Neuronal stem cell (in vitro differentiated cells): Measurements from ENCODE around the gene GBGT1.

ENCODE experiments used
- DNase-seq: peaks from one replicate; pipeline ENCODE4 v3.0.0-alpha.2; 2013; ENCODE audit warnings: low spot score
- H2AFZ ChIP-seq: one replicate; pipeline ENCODE4 v1.6.1; 2013; ENCODE audit warnings: mild to moderate bottlenecking, low read length, inconsistent platforms
- H2AK5ac ChIP-seq: 2 replicates; pipeline ENCODE4 v1.6.1; 2013; ENCODE audit warnings: low read depth, mild to moderate bottlenecking, inconsistent platforms, low read length, moderate library complexity, mixed read lengths
- H2BK120ac ChIP-seq: 2 replicates; pipeline ENCODE4 v1.6.1; 2013; ENCODE audit warnings: low read depth, mild to moderate bottlenecking, inconsistent platforms, low read length, moderate library complexity, mixed read lengths
- H2BK12ac ChIP-seq: one replicate; pipeline ENCODE4 v1.6.1; 2013; ENCODE audit warnings: low read length, inconsistent platforms
- H2BK15ac ChIP-seq: 2 replicates; pipeline ENCODE4 v1.6.1; 2013; ENCODE audit warnings: mild to moderate bottlenecking, low read length, inconsistent platforms, mixed read lengths
- H2BK5ac ChIP-seq: one replicate; pipeline ENCODE4 v1.6.1; 2013; ENCODE audit warnings: inconsistent platforms, mild to moderate bottlenecking, low read length, moderate library complexity
- H3K14ac ChIP-seq: one replicate; pipeline ENCODE4 v1.6.1; 2013; ENCODE audit warnings: low read length, inconsistent platforms
- H3K18ac ChIP-seq: 2 replicates; pipeline ENCODE4 v1.6.1; 2013; ENCODE audit warnings: low read length, inconsistent platforms
- H3K23ac ChIP-seq: 2 replicates; pipeline ENCODE4 v1.6.1; 2013; ENCODE audit warnings: low read depth, mild to moderate bottlenecking, mixed read lengths, low read length, inconsistent platforms; ENCODE audit not compliant: poor library complexity
- H3K27ac ChIP-seq: replicated peaks from 3 replicates; pipeline ENCODE4 v1.5.1; 2013; ENCODE audit warnings: low read length, inconsistent platforms
- H3K27me3 ChIP-seq, 3 experiments: 2 replicates each; pipeline ENCODE4 v1.6.1; 2013; ENCODE audit warnings: low read length in 3 of 3, mild to moderate bottlenecking in 2 of 3, inconsistent platforms in 1 of 3, low read depth in 1 of 3, mixed read lengths in 1 of 3, moderate library complexity in 1 of 3; ENCODE audit not compliant: control insufficient read depth in 3 of 3, insufficient read depth in 3 of 3
- H3K36me3 ChIP-seq, 2 donors: replicated peaks in 1 of 2; 2 replicates each; pipeline ENCODE4 v1.6.1; 2013; ENCODE audit warnings: low read length in 2 of 2; ENCODE audit not compliant: control insufficient read depth in 2 of 2, insufficient read depth in 2 of 2
- H3K4ac ChIP-seq: 2 replicates; pipeline ENCODE4 v1.6.1; 2013; ENCODE audit warnings: inconsistent platforms, mild to moderate bottlenecking, low read length, moderate library complexity
- H3K4me1 ChIP-seq, 2 donors: 1 replicate in 1 of 2; 2 replicates in 1 of 2; pipeline ENCODE4 v1.6.1; 2013; ENCODE audit warnings: low read length in 2 of 2, low read depth in 1 of 2; ENCODE audit not compliant: control insufficient read depth in 2 of 2, insufficient read depth in 1 of 2
- H3K4me2 ChIP-seq: one replicate; pipeline ENCODE4 v1.6.1; 2013; ENCODE audit warnings: mild to moderate bottlenecking, low read length, inconsistent platforms; ENCODE audit not compliant: insufficient read depth, poor library complexity, severe bottlenecking
- H3K4me3 ChIP-seq, 2 donors: 2 replicates each; pipeline ENCODE4 v1.5.1; 2013; ENCODE audit warnings: low read length in 2 of 2, mild to moderate bottlenecking in 2 of 2, inconsistent platforms in 1 of 2, moderate library complexity in 1 of 2
- H3K79me1 ChIP-seq: one replicate; pipeline ENCODE4 v1.6.1; 2013; ENCODE audit warnings: low read depth, mild to moderate bottlenecking, inconsistent platforms, low read length, moderate library complexity
- H3K9ac ChIP-seq: one replicate; pipeline ENCODE4 v1.6.1; 2013; ENCODE audit warnings: mild to moderate bottlenecking, low read depth, low read length, inconsistent platforms; ENCODE audit not compliant: poor library complexity
- H3K9me3 ChIP-seq, 2 donors: replicated peaks in 1 of 2; 2 replicates each; pipeline versions ENCODE3 to v1.6.1; 2013; ENCODE audit warnings: low read length in 2 of 2, mild to moderate bottlenecking in 2 of 2, inconsistent platforms in 1 of 2, low read depth in 1 of 2, mixed read lengths in 1 of 2, moderate library complexity in 1 of 2; ENCODE audit not compliant: control insufficient read depth in 2 of 2, insufficient read depth in 1 of 2
- H4K8ac ChIP-seq: one replicate; pipeline ENCODE4 v1.6.1; 2013; ENCODE audit warnings: low read depth, mild to moderate bottlenecking, inconsistent platforms, low read length, moderate library complexity
- H4K91ac ChIP-seq: one replicate; pipeline ENCODE4 v1.6.1; 2013; ENCODE audit warnings: low read length, low read depth, mild to moderate bottlenecking, inconsistent platforms; ENCODE audit not compliant: poor library complexity
- WGBS, 2 donors: extraction: QIAGEN DNeasy Blood & Tissue Kit; methylation state at CpG; one replicate each; pipeline ENCODE4 v1.1.7; 2013; ENCODE audit warnings: missing lambda C conversion rate in 2 of 2, mixed read lengths in 1 of 2; ENCODE audit not compliant: insufficient read length in 2 of 2, insufficient replicate concordance in 1 of 2; ENCODE audit errors: extremely low coverage in 2 of 2; 5-methylcytosine and 5-hydroxymethylcytosine counted together

Gene GBGT1

GRCh38 chr9:133151601-133152525, 11.9 kb downstream of the GBGT1 start:
- no peak overlapping the region for H3K4ac ChIP-seq
- H3K9me3 ChIP-seq, result no peaks in the 10 kb centered on the region
- H3K23ac ChIP-seq, result no peak overlapping the region
- no peak for DNase-seq
- no peak overlapping the region for H3K18ac ChIP-seq
- H3K36me3 ChIP-seq, result peaks cover 0 to 1% of the 10 kb centered on the region in 2 donors
- peaks cover 9% of the 10 kb centered on the region for H3K79me1 ChIP-seq
- no peaks in the 10 kb centered on the region for H3K27me3 ChIP-seq
- no peak overlapping the region for H2BK12ac ChIP-seq
- no CpG with 5 or more reads among the region's 14 CpGs for WGBS, 2 donors
- H3K9ac ChIP-seq, result peak overlapping the region; percentile 5
- no peak overlapping the region for H3K4me2 ChIP-seq
- H4K8ac ChIP-seq, result no peak overlapping the region
- H2BK15ac ChIP-seq, result no peak overlapping the region
- H2BK120ac ChIP-seq, result no peak overlapping the region
- H3K4me3 ChIP-seq, result no peak overlapping the region
- no peak overlapping the region for H2AFZ ChIP-seq
- peak overlapping the region; percentile 78 for H2AK5ac ChIP-seq
- H3K14ac ChIP-seq, result no peak overlapping the region
- H3K4me1 ChIP-seq, result peaks cover 12 to 19% of the 10 kb centered on the region in 2 donors
- no peak overlapping the region for H2BK5ac ChIP-seq
- no peak overlapping the region for H3K27ac ChIP-seq
- no peak overlapping the region for H4K91ac ChIP-seq

GRCh38 chr9:133151041-133151440, 12.7 kb downstream of the GBGT1 start:
- H3K9ac ChIP-seq, result no peak overlapping the region
- H3K27ac ChIP-seq, result no peak overlapping the region
- peak overlapping the region; percentile 78 for H2AK5ac ChIP-seq
- H3K14ac ChIP-seq, result no peak overlapping the region
- H3K4ac ChIP-seq, result no peak overlapping the region
- H3K4me1 ChIP-seq, result peaks cover 12 to 21% of the 10 kb centered on the region in 2 donors
- H3K18ac ChIP-seq, result peak overlapping the region; percentile 34
- H2BK15ac ChIP-seq, result no peak overlapping the region
- peaks cover 0 to 7% of the 10 kb centered on the region in 2 donors for H3K36me3 ChIP-seq
- H2BK5ac ChIP-seq, result no peak overlapping the region
- no peak overlapping the region for H2AFZ ChIP-seq
- no peaks in the 10 kb centered on the region for H3K9me3 ChIP-seq
- H3K27me3 ChIP-seq, result no peaks in the 10 kb centered on the region
- H2BK12ac ChIP-seq, result no peak overlapping the region
- no peak overlapping the region for H4K91ac ChIP-seq
- H2BK120ac ChIP-seq, result no peak overlapping the region
- no peak overlapping the region for H3K4me3 ChIP-seq
- no peak for DNase-seq
- H4K8ac ChIP-seq, result no peak overlapping the region
- H3K4me2 ChIP-seq, result no peak overlapping the region
- WGBS, 2 donors, result no CpG with 5 or more reads among the region's 6 CpGs
- H3K79me1 ChIP-seq, result peaks cover 14% of the 10 kb centered on the region
- H3K23ac ChIP-seq, result no peak overlapping the region

GRCh38 chr9:133149130-133150015, 14.3 kb downstream of the GBGT1 start:
- Histone ChIP-seq H3K9me3 (no peaks in the 10 kb centered on the region), H3K9ac (peak overlapping the region; percentile 86), H3K79me1 (peaks cover 15% of the 10 kb centered on the region), H3K23ac (peak overlapping the region; percentile 98), H2AK5ac (no peak overlapping the region), H2AFZ (peak overlapping the region; percentile 91), H2BK120ac (peak overlapping the region; percentile 13), H3K18ac (peak overlapping the region; percentile 100), H2BK12ac (peak overlapping the region; percentile 70), H4K91ac (peak overlapping the region; percentile 69), H3K36me3 (peaks cover 2 to 7% of the 10 kb centered on the region in 2 donors), H4K8ac (peak overlapping the region; percentile 3), H3K4me1 (peaks cover 18 to 25% of the 10 kb centered on the region in 2 donors), H3K4me3 (peak overlapping the region; percentile 80 to 98), H3K27ac (no peak overlapping the region), H3K4me2 (peak overlapping the region; percentile 93), H2BK15ac (peak overlapping the region; percentile 32), H3K14ac (no peak overlapping the region), H3K27me3 (peaks cover 0 to 2% (median 0%) of the 10 kb centered on the region in 3 experiments), H3K4ac (no peak overlapping the region), H2BK5ac (peak overlapping the region; percentile 97)
- WGBS, 2 donors, result no CpG with 5 or more reads among the region's 95 CpGs
- peak; percentile 86 for DNase-seq
